Inflammatory macrophage treated with lipopolysaccharide for 4 hours (primary cell): Measurements from ENCODE around the gene NDUFB11.

Experiments used
- DNase-seq: peaks from one replicate; pipeline ENCODE4 v3.0.0-alpha.2; 2020

Gene NDUFB11

DNA sequence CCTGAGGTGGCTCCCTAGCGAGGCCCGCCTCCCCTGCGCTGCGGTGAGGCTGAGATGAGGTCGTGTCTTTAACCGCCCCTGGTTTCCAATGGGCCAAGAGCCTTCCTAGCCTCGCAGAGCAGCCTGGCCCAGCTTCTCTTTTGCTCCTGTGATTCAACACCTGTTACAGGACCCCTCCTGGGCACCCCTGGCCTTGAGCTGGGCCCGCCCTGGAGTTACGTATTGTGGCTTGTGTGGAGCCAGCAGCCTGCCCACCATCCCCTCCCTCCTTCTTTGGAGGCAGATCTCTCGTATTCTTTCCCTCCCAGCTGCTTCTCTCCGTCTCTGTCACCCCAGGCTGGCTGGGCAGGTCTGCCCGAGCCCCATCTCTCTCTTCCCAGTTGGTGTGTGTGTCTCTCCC lies 29.9 kb upstream of the NDUFB11 start:
- DNase-seq = no peak

DNA sequence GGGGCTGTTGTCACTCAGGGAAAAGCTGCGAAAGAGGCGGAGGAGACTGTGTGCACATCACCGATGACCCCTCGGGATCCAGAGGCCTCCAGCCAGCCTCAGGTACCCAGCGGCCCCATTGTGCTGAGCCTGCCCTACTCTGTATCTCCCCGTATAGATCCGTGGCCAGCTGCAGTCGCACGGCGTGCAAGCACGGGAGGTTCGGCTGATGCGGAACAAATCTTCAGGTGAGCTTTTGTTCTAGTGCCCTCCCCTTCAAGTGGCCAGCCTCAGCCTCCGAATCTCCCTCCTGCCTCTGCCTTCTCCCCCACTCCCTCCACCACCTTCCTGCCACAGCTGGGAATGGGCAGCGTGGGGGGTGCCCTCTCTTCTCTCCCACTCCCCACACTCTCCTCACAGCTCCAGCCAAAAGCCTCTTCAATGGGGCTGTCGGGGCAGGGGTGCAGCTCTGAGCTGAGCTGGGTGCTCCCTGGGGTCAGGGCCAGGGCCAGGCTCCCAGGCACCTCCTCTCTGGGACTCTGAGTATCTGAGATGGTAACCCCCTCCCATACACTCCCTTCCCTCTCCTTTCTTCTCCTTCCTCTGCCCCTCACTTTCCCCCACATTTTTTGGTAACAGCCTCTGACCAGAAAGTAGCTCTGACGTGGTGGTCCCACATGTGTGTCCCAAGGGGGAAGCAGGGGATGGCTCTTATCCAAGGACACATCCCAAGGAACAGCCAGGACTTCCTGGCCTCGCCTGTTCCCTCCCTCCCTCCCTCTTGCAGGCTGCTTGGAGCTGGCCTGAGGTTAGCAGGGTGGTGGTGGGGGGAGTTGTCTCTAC lies 28.7 kb upstream of the NDUFB11 start:
- DNase-seq = no peak

DNA sequence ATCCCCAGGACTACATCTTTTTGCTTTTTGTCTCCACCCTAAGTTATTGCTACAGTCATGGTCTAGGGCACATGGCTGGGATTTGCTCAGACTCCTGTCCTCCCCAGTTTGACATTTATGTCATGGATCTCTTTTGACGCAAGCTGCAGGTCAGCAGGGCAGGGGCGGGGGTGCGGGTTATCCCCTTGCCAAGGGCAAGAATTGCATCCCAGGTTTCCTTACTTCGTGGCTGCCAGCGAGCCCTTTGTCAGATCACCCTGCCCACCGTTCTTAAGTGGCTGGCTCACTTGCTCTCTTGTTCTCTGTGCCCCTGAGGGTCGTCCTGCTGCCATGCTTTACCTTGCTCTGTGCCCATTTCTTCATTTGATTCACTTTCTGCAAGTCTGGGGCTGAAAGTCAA lies 28.0 kb upstream of the NDUFB11 start:
- no peak for DNase-seq

DNA sequence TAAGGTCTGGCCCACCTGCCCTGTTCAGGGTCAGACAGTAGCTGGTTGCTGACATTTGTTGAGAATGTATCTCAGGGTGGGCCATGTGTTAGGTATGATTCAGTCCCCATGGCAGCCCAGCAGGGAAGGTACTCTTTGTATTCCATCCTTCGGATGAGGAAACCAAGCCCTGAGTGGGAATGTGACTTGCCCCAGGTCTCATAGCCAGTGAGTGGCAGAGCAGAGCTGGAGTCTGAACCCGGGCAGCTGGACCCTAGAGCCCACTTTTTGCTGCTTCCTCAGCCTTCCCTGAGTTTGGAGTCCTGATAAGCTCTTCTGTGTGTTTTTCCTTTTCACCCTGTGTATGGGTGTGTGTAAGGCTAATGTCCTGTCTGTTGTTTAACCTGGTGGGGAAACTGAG lies 27.5 kb upstream of the NDUFB11 start:
- DNase-seq = no peak

DNA sequence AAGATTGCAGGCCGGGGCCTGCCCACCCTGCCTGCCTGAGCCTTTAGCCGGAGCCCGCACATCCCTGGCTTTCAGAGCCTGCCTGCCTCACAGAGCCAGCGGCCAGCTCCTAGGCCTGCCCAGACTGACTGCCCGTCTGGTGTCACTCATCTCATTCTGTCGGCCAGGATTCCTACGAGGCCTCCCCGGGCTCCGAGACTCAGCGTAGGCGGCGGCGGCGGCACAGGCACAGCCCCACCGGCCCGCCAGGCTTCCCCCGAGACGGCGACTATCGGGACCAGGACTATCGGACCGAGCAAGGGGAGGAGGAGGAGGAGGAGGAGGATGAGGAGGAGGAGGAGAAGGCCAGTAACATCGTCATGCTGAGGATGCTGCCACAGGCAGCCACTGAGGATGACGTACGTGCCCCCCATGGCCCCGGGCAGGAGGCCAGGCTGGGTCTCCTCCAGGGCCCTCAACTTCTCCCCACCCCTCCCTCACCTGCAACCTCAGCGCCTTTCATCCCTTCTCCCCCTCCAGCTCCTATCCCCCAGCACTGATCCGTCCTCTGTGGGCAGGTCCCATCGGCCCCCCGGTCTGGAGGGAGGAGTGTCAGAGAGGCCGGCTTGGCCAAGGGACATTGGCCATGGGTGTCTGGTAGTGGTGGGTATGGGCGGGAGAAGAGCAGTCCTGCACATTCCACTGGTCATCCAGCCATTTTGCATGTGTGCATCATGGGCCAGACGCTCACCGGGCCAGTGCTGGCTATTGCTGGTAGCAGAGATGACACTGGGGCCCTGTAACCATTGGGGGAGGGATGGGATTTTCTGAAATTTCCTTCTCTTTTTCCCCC lies 26.6 kb upstream of the NDUFB11 start:
- no peak for DNase-seq

DNA sequence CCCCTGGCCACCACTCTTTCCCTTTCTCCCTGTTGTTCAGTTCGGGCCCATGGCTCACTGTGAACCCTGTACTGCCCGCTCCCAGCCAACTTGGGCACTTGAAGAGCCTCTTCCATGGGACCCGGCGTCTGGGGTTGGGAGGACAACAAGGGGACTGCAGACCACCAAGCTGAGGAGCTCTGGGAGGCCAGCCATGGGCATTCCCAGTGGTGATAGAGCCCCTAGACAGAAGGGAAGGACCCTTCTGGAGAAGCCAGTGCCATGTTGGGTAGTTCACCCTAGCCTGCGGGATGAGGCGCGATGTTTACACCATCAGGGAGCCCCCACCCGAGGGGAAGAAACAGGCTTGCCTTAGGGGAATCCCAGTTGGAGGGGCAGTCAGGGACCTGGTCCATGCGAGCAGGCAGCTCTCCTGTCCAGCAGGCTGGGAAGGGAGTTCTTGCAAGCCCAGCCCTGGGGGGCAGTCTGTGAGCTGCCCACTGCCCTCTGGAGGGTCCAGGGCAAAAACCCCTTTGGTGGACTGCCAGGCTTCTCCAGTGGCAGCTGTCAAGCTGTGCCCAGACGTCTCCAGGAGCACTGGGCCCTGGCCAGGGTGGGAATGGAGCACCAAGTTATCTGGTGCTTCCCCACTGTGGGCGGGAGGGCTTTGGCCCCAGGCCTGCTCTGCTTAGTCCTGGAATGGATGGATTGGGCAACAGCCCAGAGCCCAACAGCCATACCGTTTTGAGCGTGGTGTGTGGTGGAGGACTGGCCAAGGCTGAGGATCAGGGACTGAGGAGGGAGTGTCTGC lies 25.4 kb upstream of the NDUFB11 start:
- no peak for DNase-seq

DNA sequence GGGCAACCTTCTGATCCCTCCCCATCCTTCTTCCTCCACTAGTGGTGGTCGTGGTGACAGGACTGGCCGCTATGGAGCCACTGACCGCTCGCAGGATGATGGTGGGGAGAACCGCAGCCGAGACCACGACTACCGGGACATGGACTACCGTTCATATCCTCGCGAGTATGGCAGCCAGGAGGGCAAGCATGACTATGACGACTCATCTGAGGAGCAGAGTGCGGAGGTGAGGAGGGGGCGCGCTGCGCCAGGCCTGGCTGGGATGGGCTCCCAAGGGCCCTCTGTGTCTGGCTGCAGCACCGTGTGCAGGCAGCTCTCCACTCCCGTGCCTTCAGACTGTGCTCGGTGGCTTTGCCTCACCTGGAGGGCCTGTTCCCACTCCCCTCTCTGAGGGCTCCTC lies 24.8 kb upstream of the NDUFB11 start:
- no peak for DNase-seq

DNA sequence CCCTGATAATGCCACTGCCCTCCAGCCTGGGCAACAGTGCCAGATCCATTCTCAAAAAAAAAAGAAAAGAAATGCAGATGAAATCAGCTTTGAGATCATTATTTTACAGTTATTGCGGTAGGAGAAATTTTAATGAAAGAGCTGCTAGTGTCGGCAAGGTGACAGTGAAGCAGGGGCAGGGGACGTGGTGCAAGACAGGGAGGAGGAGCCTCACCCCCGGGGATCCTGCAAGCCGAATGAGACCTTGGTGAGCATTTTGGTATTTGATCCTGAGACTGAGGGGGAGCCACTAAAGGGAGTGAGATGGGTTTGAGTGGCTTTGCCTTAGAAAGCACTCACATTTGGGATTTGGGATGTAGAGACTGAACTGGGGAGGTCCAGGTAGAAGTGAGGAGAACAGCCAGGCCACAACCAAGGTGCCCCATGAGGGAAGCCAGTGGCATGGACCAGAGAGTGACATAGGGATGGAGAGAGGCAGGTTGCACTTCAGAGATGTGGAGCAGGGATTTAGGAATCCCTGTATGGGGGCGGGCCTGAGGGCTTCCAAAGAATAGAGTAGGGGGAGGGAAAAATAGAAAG lies 24.1 kb upstream of the NDUFB11 start:
- DNase-seq = no peak

DNA sequence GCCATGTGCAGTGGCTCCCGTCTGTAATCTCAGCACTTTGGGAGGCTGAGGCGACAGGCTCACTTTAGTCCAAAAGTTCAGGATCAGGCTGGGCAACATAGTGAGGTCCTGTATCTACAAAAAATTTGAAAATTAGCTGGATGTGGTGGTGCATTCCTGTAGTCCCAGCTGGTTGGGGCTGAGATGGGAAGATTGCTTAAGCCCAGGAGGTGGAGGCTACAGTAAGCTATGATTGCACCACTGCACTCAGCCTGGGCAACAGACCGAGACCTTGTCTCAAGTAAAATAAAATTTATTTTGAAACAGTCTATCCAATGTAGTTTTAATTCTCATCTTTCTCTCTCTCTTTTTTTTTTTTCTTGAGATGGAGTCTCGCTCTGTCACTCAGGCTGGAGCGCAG lies 21.6 kb upstream of the NDUFB11 start:
- DNase-seq = no peak

DNA sequence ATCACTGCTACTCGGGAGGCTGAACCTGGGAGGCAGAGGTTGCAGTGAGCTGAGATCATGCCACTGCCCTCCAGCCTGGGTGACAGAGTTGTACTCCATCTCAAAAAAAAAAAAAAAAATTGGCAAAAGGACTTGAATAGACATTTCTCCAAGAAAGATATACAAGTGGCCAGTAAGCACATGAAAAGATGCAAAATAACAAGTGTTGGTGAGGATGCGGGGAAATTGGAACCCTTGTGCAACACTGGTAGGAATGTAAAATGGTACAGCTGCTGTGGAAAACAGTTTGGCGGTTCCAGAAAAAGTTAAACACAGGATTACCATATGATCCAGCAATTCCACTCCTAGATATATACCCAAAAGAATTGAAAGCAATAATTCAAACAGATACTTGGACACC lies 19.9 kb upstream of the NDUFB11 start:
- DNase-seq = no peak

DNA sequence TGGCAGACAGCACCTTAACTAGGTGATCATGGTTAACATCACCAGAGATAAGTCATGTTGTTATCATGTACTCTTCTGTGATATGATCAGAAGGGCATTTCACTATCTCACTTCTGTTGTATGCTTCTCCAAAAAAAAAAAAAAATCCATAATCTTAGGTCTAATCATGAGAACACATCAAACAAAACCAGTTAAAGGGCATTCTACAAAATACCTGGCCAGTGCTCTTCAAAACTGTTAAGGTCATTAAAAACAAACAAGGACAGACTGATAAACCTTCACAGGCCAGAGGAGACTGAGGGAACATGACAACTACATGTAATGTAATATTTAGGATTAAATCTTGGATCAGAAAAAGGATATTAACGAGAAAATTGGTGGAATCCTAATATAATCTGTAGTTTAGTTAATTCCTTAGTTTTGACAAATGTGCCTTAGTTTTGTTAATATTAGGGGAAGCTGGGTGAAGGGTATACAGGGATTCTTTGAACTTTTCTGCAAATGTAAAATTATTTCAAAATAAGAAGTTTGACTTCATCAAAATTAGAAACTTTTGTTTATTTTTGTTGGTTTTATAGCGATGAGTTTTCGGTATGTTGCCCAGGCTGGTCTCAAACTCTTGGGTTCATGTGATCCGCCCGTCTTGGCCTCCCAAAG lies 18.6 kb upstream of the NDUFB11 start:
- DNase-seq = no peak

DNA sequence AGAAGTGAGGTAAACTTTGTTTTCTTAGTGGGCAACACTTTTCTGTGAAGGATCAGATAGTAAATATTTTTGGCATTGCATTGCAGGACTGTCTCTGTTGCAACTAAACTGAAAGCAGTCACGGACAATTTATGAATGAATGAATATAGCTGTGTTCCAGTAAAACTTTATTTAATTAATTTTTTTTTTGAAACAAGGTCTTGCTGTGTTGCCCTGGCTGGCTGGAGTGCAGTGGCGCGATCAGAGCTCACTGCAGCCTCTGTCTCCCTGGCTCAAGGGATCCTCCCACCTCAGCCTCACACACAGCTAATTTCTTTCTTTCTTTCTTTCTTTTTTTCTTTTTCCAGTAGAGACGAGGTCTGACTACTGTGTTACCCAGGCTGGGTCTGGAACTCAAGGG lies 16.3 kb upstream of the NDUFB11 start:
- no peak for DNase-seq

DNA sequence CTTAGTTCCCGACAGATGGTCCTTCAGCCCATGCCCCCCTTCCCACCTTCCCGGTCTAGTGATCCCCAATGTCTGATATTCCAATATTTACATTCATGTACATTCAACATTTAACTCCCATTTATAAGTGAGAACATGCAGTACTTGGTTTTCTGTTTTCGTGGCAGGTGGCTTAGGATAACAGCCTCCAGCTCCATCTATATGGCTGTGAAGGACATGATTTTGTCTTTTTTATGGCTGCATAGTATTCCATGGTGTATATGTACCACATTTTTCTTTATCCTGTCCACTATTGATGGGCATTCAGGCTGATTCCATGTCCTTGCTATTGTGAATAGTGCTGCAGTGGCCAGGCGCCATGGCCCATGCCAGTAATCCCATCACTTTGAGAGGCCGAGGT lies 14.3 kb upstream of the NDUFB11 start:
- DNase-seq = no peak

DNA sequence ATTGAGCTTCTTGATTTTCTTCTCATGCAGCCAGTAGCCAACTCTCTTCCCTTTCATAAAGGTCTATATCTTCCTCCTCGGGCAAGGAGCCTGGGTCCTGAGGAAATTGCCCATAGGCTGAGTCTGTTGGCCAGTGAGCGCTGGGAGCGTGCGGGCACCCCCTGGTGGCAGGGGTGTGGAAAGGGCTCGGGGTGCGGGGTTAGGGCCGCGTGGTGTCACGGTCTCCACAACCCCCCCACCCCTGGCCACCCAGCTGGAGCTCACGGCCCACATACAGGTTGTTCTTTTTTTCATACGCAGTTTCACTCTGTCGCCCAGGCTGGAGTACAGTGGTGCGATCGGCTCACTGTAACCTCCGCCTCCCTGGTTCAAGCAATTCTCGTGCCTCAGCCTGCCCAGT lies 13.6 kb upstream of the NDUFB11 start:
- no peak for DNase-seq

DNA sequence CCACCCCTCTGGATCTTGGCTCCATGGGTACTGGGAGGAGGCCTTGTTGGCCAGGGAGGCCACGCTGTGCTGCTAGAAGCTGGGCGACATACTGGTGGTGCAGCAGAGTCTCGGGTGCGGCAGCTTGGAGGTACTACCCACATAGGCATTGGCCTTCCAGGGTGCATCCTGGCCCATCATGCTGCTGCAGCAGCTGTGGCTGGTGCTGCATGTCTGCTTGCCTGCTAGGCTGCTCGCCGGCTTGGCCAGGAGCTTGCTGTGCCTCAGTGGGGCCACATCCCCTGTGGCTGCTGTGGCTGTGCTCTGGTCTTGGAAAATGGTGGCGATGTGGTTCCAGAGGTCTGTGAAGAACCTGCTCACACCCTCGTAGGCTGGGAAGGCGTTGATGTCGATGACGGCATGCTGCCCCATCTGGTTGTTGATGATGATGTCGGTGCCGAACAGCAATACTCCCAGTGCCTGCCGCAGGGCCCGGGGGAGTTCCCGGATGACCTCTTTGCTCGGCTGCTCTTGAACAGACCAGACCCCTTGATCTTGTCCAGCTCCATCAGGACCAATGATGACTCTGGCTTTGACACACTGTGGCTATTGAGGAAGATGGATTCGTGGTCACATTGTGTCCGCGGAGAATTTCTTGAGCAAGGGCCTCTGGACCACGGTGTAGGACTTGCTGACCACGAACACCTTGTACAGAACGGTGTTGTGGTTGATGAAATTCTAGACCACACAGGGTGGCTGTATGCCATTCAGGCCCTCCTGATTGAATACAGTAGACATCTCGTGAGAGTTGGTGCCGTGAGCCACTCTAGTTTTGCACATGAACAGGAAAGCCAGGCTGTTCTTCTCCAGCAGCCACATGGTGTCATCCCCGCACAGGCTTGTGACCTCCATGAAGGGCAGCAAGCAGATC lies 12.4 kb upstream of the NDUFB11 start:
- no peak for DNase-seq

DNA sequence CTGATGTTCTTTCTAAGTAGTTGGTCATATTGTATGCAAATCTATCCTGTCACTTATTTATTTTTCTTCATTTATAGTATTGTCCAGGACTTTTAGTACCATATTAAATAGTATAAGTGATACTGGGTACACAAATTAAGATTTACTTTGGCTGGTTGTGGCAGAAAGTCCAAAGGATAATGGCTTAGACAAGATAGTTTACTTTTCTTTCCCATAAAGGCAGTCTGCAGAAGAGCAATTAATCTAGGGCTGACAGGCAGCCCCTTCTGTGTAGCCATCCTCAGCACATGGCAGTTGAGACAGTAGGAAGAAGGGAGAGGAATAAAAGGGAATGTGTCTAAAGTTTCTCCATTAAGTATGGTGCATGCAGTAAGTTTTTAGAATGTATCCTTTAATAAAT lies 6.9 kb upstream of the NDUFB11 start:
- DNase-seq = no peak

DNA sequence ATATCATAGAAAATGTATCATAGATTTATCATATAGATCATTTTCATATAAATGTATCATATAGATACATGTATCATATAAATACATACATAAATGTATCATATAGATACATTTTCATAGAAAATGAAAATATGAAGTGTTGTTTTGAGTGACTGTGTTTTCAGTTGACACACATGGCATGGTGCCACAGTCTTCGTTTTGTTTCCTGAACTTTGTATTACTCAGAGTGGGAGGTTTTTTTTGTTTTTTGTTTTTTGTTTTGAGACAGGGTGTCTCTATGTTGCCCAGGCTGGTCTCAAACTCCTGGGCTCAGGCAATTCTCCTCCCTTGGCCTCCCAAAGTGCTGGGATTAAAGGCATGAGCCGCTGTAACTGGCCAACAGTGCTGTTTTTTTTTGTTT lies 4.4 kb upstream of the NDUFB11 start:
- DNase-seq = no peak

DNA sequence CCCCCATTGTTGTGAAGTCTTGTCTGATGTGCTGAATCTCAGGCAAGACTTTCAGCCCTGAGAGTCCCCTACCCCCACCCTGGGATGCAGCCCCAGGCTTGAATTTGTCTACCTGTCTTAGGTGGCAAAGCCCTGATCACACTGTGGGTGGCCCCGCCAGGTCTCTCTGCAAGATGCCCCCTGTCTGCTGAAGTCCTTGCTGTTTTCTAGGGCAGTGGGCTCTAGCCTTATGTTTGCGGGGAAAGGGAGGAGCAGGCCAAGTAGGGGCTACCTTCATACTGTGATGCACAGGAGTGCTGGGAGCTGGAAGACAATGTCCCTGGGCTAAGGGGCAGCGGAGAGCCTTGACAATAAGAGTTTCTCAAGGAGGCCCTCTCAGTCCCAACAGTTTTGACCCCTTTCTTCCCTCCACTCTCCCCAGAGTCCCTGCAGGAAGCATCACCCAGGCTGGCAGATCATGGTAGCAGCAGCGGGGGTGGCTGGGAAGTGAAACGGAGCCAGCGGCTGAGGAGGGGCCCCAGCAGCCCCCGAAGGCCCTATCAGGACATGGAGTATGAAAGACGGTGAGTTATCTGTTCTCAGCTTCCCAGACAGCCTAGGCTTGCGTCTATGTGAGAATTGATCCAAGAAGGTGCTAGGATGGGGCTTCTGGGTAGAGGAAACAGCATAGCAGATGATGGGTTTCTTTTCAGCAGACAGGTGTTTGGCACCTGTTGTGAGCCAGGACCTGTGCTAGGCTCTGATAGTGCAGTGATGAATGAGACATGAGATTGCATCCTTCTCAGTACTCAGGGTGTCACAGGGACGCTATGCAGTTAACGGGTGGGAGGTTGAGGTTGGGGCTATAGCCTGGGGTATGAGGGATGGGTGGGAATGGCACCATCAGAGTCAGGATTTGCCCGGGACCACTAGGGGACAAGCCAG lies 2.7 kb upstream of the NDUFB11 start:
- no peak for DNase-seq

DNA sequence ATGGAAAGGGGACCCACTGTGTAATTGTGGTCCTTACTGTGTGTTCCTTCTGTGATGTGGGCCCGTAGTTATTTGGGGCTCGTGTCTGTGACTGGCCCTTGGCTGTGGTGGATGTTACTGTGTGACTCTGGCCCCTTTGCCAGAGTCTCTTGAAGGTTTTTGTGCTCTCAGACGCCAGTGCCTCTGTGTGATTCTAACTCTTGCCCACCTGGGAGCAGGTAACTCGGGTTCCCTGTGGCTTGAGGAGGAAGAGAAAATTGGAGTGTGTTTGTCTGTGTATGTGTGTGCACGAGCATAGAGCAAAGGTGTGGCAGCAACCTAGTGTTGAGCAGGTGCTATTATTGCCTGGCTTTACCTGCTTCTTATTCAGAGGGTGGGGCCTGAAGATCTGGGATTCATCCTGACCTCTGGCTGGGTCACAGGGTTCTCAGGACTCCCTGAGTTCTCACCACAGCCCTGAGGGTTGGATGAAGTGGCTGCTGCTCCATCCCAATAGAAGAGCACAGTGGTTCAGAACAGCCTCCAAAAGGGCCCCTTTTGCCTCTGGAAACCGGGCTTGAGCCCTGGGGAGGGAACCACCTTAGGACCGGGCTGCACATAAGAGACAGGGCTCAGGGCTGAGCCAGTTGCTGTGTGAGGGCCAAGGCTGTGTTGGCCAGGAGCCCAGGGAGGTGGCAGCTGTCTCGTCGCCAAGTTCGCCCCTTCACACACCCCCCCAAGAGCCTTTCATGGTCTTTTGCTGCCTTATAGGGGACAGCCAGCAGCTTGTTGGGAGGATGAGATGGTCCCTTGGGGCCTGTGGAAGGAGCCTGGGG lies 1.8 kb upstream of the NDUFB11 start:
- no peak for DNase-seq
